Measurements from ENCODE around the gene RAD51B. TPM values are rescaled to one million over a fixed set of nuclear protein-coding genes. Genes with fewer than 3 reads are reported as not detected.

The RAD51B gene
- total RNA-seq, 1 experiment from 2014 or later, result 20.0 TPM

GRCh38 chr14:68266998-68267397, 447.4 kb downstream of the RAD51B start:
- Histone ChIP-seq H3K79me2 (ENCODE audit: insufficient read depth, low read length) (no peaks in the 10 kb centered on the region), H3K4me3 (replicated peaks in 1 of 2; ENCODE audit: low read depth in 1 of 2, low read length in 2 of 2) (no peak overlapping the region), H3K36me3 (ENCODE audit: control insufficient read depth in 1 of 2, insufficient read depth in 2 of 2, low read length in 2 of 2) (no peaks in the 10 kb centered on the region), H3K27ac (ENCODE audit: low read depth, low read length) (no peak overlapping the region), H4K20me1 (ENCODE audit: insufficient read depth) (no peaks in the 10 kb centered on the region), H3K27me3 (ENCODE audit: insufficient read depth, low read length) (no peaks in the 10 kb centered on the region), H3K4me2 (ENCODE audit: low read length) (no peak overlapping the region), H3K9me2 (ENCODE audit: insufficient read depth) (peaks cover 5% of the 10 kb centered on the region; the same call in 1 of the 2 replicates), H3K4me1 (ENCODE audit: control insufficient read depth in 1 of 2, insufficient read depth in 2 of 2, low read length in 2 of 2) (peaks cover 0 to 22% of the 10 kb centered on the region in 2 experiments; a peak in 3 of 4 replicates), H2AFZ (ENCODE audit: low read depth, low read length, poor library complexity, severe bottlenecking) (no peak overlapping the region), H3K9me3 (ENCODE audit: control insufficient read depth in 1 of 2, insufficient read depth in 1 of 2, low read depth in 1 of 2, low read length in 2 of 2) (no peaks in the 10 kb centered on the region), H3K9ac (ENCODE audit: low read length) (no peak overlapping the region)
- RAD21 ChIA-PET (ENCODE audit: low non-redundant PET in 1 of 2, low total read pairs in 2 of 2, uncharacterized antibody in 2 of 2, unreplicated experiment in 2 of 2), result no interaction called here
- DNase-seq (ENCODE audit: low read depth, low spot score) (no peak), ATAC-seq (no peak)
- TF ChIP-seq ZNF274 (IDR thresholded peaks at IDR 0.05; ENCODE audit: low read depth, low read length), result no peak
- no peak for TF ChIP-seq CEBPB (IDR thresholded peaks at IDR 0.05; ENCODE audit: low read depth)
- no peak for TF ChIP-seq SP1 (IDR thresholded peaks at IDR 0.05; ENCODE audit: low read depth)
- TF ChIP-seq TCF7L2 (IDR thresholded peaks at IDR 0.05; ENCODE audit: borderline replicate concordance, extremely low read depth, insufficient read depth, insufficient read length), result no peak
- no peak for TF ChIP-seq POLR2A (IDR thresholded peaks at IDR 0.05; ENCODE audit: borderline replicate concordance, extremely low read depth, insufficient read depth, insufficient read length)
- no peak for TF ChIP-seq RAD21 (IDR thresholded peaks at IDR 0.05; ENCODE audit: low read depth)
- TF ChIP-seq POLR2AphosphoS5 (IDR thresholded peaks at IDR 0.05; ENCODE audit: low read depth, low read length), result no peak
- TF ChIP-seq ATF3 (IDR thresholded peaks at IDR 0.05), result no peak
- TF ChIP-seq SIN3A (IDR thresholded peaks at IDR 0.05; ENCODE audit: low read depth), result no peak
- no peak for TF ChIP-seq JUND (IDR thresholded peaks at IDR 0.05)
- no peak for TF ChIP-seq ZFX (IDR thresholded peaks at IDR 0.05)
- no peak for TF ChIP-seq EGR1 (IDR thresholded peaks at IDR 0.05; ENCODE audit: low read depth)
- TF ChIP-seq CTCF (IDR thresholded peaks at IDR 0.05 in 2 of 3, conservative IDR thresholded peaks at IDR 0.05 in 1 of 3; ENCODE audit: borderline replicate concordance in 1 of 3, insufficient read depth in 1 of 3, low read depth in 2 of 3, low read length in 2 of 3), result no peak
- CTCF ChIA-PET, result no interaction called here
- no TSS peak for BruUV-seq (replicated peaks)
- intact Hi-C loops (cut with micrococcal nuclease), result no loop called here
- POLR2A ChIA-PET, result no interaction called here

Data from HCT116 (cell line).